ENCODE data around the gene EID1. TPM values are rescaled to one million over a fixed set of nuclear protein-coding genes. Genes with fewer than 3 reads are reported as not detected.
A peak's percentile ranks its signal among the peaks of the same experiment; 100 is the strongest.

The EID1 gene
- total RNA-seq = 247 TPM

- TF ChIP-seq CTCF (IDR thresholded peaks at IDR 0.05) = peak in 1 of 3 experiments; percentile 4
- intact Hi-C loops (cut with DNase I) = loop anchor here (1.0 to 5.0 kb wide), 3 partner anchors 84 to 168 kb away; partner anchors contain the start of genes SECISBP2L and SHC4
- Histone ChIP-seq H3K9me3 (no peaks in the 10 kb centered on the region), H3K27me3 (no peaks in the 10 kb centered on the region), H3K27ac (peak within 1 kb of the TSS; percentile 77 to 82), H3K36me3 (no peaks in the 10 kb centered on the region), H3K4me3 (peak within 1 kb of the TSS; percentile 77 to 81), H3K4me1 (peaks cover 5 to 8% of the 10 kb centered on the region in 2 donors)
- peak; percentile 77 to 97 for DNase-seq (ENCODE audit: low spot score in 2 of 2)
These were observed at the start of gene EID1 for GRCh38 chr15:48877630-48878595. EID1 (plus strand) TSS chr15:48878134; CDS start chr15:48878177, 43 bp downstream.

- Histone ChIP-seq H3K36me3 (peaks cover 0 to 6% of the 10 kb centered on the region in 2 donors), H3K4me1 (no peaks in the 10 kb centered on the region), H3K27me3 (no peaks in the 10 kb centered on the region), H3K27ac (no peak overlapping the region), H3K9me3 (no peaks in the 10 kb centered on the region), H3K4me3 (no peak overlapping the region)
- TF ChIP-seq CTCF (IDR thresholded peaks at IDR 0.05) = no peak
- DNase-seq (ENCODE audit: low spot score in 2 of 2) = no peak
- intact Hi-C loops (cut with DNase I) = no loop called here
These were observed 49.5 kb upstream of the EID1 start for GRCh38 chr15:48828471-48828870.

GRCh38 chr15:48828906-48829305 is 49.0 kb upstream of the EID1 start:
- no peak overlapping the region for H3K27ac ChIP-seq
- peaks cover 0 to 8% of the 10 kb centered on the region in 2 donors for H3K36me3 ChIP-seq
- H3K4me3 ChIP-seq = no peak overlapping the region
- DNase-seq (ENCODE audit: low spot score in 2 of 2) = no peak
- no peak for TF ChIP-seq CTCF (IDR thresholded peaks at IDR 0.05)
- H3K27me3 ChIP-seq = no peaks in the 10 kb centered on the region
- H3K9me3 ChIP-seq = no peaks in the 10 kb centered on the region
- intact Hi-C loops (cut with DNase I) = no loop called here
- H3K4me1 ChIP-seq = no peaks in the 10 kb centered on the region

GRCh38 chr15:48832648-48833047 is 45.3 kb upstream of the EID1 start:
- H3K4me1 ChIP-seq = no peaks in the 10 kb centered on the region
- no peaks in the 10 kb centered on the region for H3K27me3 ChIP-seq
- H3K4me3 ChIP-seq = no peak overlapping the region
- no peak for DNase-seq (ENCODE audit: low spot score in 2 of 2)
- peaks cover 0 to 8% of the 10 kb centered on the region in 2 donors for H3K36me3 ChIP-seq
- H3K9me3 ChIP-seq = no peaks in the 10 kb centered on the region
- no peak overlapping the region for H3K27ac ChIP-seq
- no peak for TF ChIP-seq CTCF (IDR thresholded peaks at IDR 0.05)
- intact Hi-C loops (cut with DNase I) = no loop called here

- H3K27ac ChIP-seq = no peak overlapping the region
- DNase-seq (ENCODE audit: low spot score in 2 of 2) = no peak
- intact Hi-C loops (cut with DNase I) = no loop called here
- no peaks in the 10 kb centered on the region for H3K9me3 ChIP-seq
- peaks cover 0 to 8% of the 10 kb centered on the region in 2 donors for H3K36me3 ChIP-seq
- no peak overlapping the region for H3K4me3 ChIP-seq
- no peak for TF ChIP-seq CTCF (IDR thresholded peaks at IDR 0.05)
- H3K27me3 ChIP-seq = no peaks in the 10 kb centered on the region
- no peaks in the 10 kb centered on the region for H3K4me1 ChIP-seq
These were observed 44.3 kb upstream of the EID1 start for GRCh38 chr15:48833526-48834239.
